Keratinocyte (primary cell): ENCODE measurements around the gene FGF5. TPM values are rescaled to one million over a fixed set of nuclear protein-coding genes. Genes with fewer than 3 reads are reported as not detected.

Source experiments
- DNase-seq: peaks from one replicate; pipeline ENCODE4 v3.0.0-alpha.2; 2011; ENCODE audit warnings: low read depth, missing footprints, low spot score
- FAIRE-seq: peaks from 2 replicates; lab custom pipeline; 2011; peaks lifted over from hg19 to GRCh38; lab: Jason Lieb, UNC
- H2AFZ ChIP-seq: 2 replicates; pipeline ENCODE4 v1.6.0; 2012; ENCODE audit warnings: low read length, control low read depth, inconsistent platforms; ENCODE audit not compliant: control insufficient read depth
- H3K27ac ChIP-seq: 2 replicates; pipeline ENCODE4 v1.5.1; 2011; ENCODE audit warnings: low read length; ENCODE audit not compliant: control insufficient read depth, insufficient read depth
- H3K27me3 ChIP-seq: 3 replicates; pipeline ENCODE4 v1.6.0; 2011; ENCODE audit warnings: low read length; ENCODE audit not compliant: control insufficient read depth, insufficient read depth; ENCODE audit errors: extremely low read depth
- H3K36me3 ChIP-seq, 2 experiments: 2 replicates in 1 of 2; 3 replicates in 1 of 2; pipeline ENCODE4 v1.5.1; 2011; ENCODE audit warnings: low read length in 2 of 2, mild to moderate bottlenecking in 1 of 2; ENCODE audit not compliant: control insufficient read depth in 2 of 2, insufficient read depth in 2 of 2; ENCODE audit errors: extremely low read depth in 1 of 2
- H3K4me1 ChIP-seq: 3 replicates; pipeline ENCODE4 v1.5.1; 2011; ENCODE audit warnings: low read length; ENCODE audit not compliant: control insufficient read depth, insufficient read depth; ENCODE audit errors: extremely low read depth
- H3K4me2 ChIP-seq: 3 replicates; pipeline ENCODE4 v1.6.0; 2011; ENCODE audit warnings: low read depth, low read length; ENCODE audit not compliant: control insufficient read depth, insufficient read depth; ENCODE audit errors: extremely low read depth
- H3K4me3 ChIP-seq, 3 experiments: fragments of 200-600 bp in 1 of 3; sonication (generic) in 1 of 3; 2 replicates in 2 of 3; 3 replicates in 1 of 3; pipeline ENCODE4 v1.5.1; 2011 to 2016; ENCODE audit warnings: low read length in 3 of 3, mild to moderate bottlenecking in 3 of 3, control low read depth in 2 of 3, inconsistent platforms in 1 of 3, low read depth in 1 of 3, mixed read lengths in 1 of 3, mixed run types in 1 of 3, moderate library complexity in 1 of 3; ENCODE audit not compliant: control insufficient read depth in 2 of 3, insufficient read depth in 2 of 3; ENCODE audit errors: extremely low read depth in 1 of 3
- H3K79me2 ChIP-seq: 2 replicates; pipeline ENCODE4 v1.6.0; 2012; ENCODE audit warnings: low read length; ENCODE audit not compliant: control insufficient read depth, insufficient read depth
- H3K9ac ChIP-seq: 3 replicates; pipeline ENCODE4 v1.6.0; 2011; ENCODE audit warnings: low read length; ENCODE audit not compliant: control insufficient read depth, insufficient read depth; ENCODE audit errors: extremely low read depth
- H3K9me1 ChIP-seq: 3 replicates; pipeline ENCODE4 v1.6.0; 2011; ENCODE audit warnings: low read length; ENCODE audit not compliant: control insufficient read depth, insufficient read depth; ENCODE audit errors: extremely low read depth
- H3K9me3 ChIP-seq: 2 replicates; pipeline ENCODE4 v1.5.1; 2012; ENCODE audit warnings: low read depth, low read length; ENCODE audit not compliant: control insufficient read depth
- H4K20me1 ChIP-seq: 3 replicates; pipeline ENCODE4 v1.6.0; 2011; ENCODE audit warnings: low read length; ENCODE audit not compliant: control insufficient read depth, insufficient read depth; ENCODE audit errors: extremely low read depth
- CTCF ChIP-seq, 3 experiments: IDR thresholded peaks in 1 of 3; conservative IDR thresholded peaks in 1 of 3; optimal IDR thresholded peaks in 1 of 3; 2 replicates in 2 of 3; 3 replicates in 1 of 3; pipeline versions ENCODE3 to v1.5.1; 2011; ENCODE audit warnings: low read length in 3 of 3, mild to moderate bottlenecking in 3 of 3, moderate library complexity in 2 of 3, control low read depth in 1 of 3, inconsistent platforms in 1 of 3; ENCODE audit not compliant: insufficient read depth in 2 of 3; ENCODE audit errors: extremely low read depth in 1 of 3
- EZH2 ChIP-seq: IDR thresholded peaks from one replicate; pipeline ENCODE4 v1.6.1; 2012; ENCODE audit warnings: inconsistent platforms, mild to moderate bottlenecking, low read length, moderate library complexity
- dilution Hi-C: fragments of 300-500 bp; cut with MboI; formaldehyde crosslinking; loops from one replicate; pipeline ENCODE4 v1.7.0; 2020; ENCODE audit warnings: low sequenced_read_pairs; ENCODE audit not compliant: extremely low pct_ligation_motif_present
- polyA plus RNA-seq, 5 experiments: library from polyadenylated mRNA; depleted of rRNA in 3 of 5; stranded (reverse) in 3 of 5; stranded (forward) in 1 of 5; unstranded in 1 of 5; fragments of >200 nt; gene quantifications; 1 replicate in 1 of 5; 2 replicates in 3 of 5; 3 replicates in 1 of 5; pipeline versions ENCODE4 v1.2.1 to v1.2.3, GENCODE V29; 2011 to 2012; ENCODE audit warnings: missing spikeins in 2 of 5, low read depth in 1 of 5, low replicate concordance in 1 of 5

The FGF5 gene
- polyA plus RNA-seq, 1 donor (not counting 4 experiments of a cell fraction or from before 2014, with no cell fraction given): 3.9 TPM

GRCh38 chr4:80295826-80296225, 29.4 kb downstream of the FGF5 start:
- H3K36me3 ChIP-seq: no peaks in the 10 kb centered on the region
- H3K4me3 ChIP-seq: no peak overlapping the region
- no peaks in the 10 kb centered on the region for H3K4me1 ChIP-seq
- dilution Hi-C loops: no loop called here
- no peak overlapping the region for H3K9ac ChIP-seq
- no peak overlapping the region for H2AFZ ChIP-seq
- DNase-seq (no peak), FAIRE-seq (no peak)
- no peaks in the 10 kb centered on the region for H3K27me3 ChIP-seq
- H3K9me1 ChIP-seq: no peaks in the 10 kb centered on the region
- no peaks in the 10 kb centered on the region for H4K20me1 ChIP-seq
- no peak overlapping the region for H3K27ac ChIP-seq
- H3K4me2 ChIP-seq: no peak overlapping the region
- no peaks in the 10 kb centered on the region for H3K79me2 ChIP-seq
- no peak for TF ChIP-seq CTCF (optimal IDR thresholded peaks at IDR 0.05 in 1 of 3, IDR thresholded peaks at IDR 0.05 in 1 of 3, conservative IDR thresholded peaks at IDR 0.05 in 1 of 3; ENCODE audit: extremely low read depth in 1 of 3, insufficient read depth in 2 of 3, low read length in 3 of 3)
- no peak for TF ChIP-seq EZH2
- no peaks in the 10 kb centered on the region for H3K9me3 ChIP-seq

GRCh38 chr4:80301884-80302283, 35.4 kb downstream of the FGF5 start:
- TF ChIP-seq EZH2 (no peak), CTCF (optimal IDR thresholded peaks at IDR 0.05 in 1 of 3, IDR thresholded peaks at IDR 0.05 in 1 of 3, conservative IDR thresholded peaks at IDR 0.05 in 1 of 3; ENCODE audit: extremely low read depth in 1 of 3, insufficient read depth in 2 of 3, low read length in 3 of 3) (no peak)
- no peak for FAIRE-seq
- no peaks in the 10 kb centered on the region for H3K9me1 ChIP-seq
- H3K4me3 ChIP-seq: no peak overlapping the region
- no peaks in the 10 kb centered on the region for H3K79me2 ChIP-seq
- no peaks in the 10 kb centered on the region for H4K20me1 ChIP-seq
- H3K9me3 ChIP-seq: no peaks in the 10 kb centered on the region
- H3K4me2 ChIP-seq: no peak overlapping the region
- peaks cover 19% of the 10 kb centered on the region for H3K4me1 ChIP-seq
- H3K27ac ChIP-seq: no peak overlapping the region
- no peak for DNase-seq
- H3K36me3 ChIP-seq: no peaks in the 10 kb centered on the region
- H3K27me3 ChIP-seq: no peaks in the 10 kb centered on the region
- H2AFZ ChIP-seq: no peak overlapping the region
- dilution Hi-C loops: no loop called here
- H3K9ac ChIP-seq: no peak overlapping the region
